Activated CD8-positive, alpha-beta T cell treated with anti-CD3 and anti-CD28 coated beads for 36 hours (primary cell): ENCODE results near the gene PTPRN2. TPM values are rescaled to one million over a fixed set of nuclear protein-coding genes. Genes with fewer than 3 reads are reported as not detected.

Experiments used
- ATAC-seq: fragments of 200-7000 bp; cut with Tn5 transposase; one replicate; pipeline ENCODE4 v1.10.0; 2021; ENCODE audit warnings: mild to moderate bottlenecking, moderate library complexity
- CTCF ChIA-PET: fragments of 350-600 bp; sonication (Branson Sonifier 250); formaldehyde crosslinking; loops from one replicate; lab custom pipeline; 2021; ENCODE audit warnings: antibody characterized with exemption; lab: Charles Lee
- POLR2A ChIA-PET: fragments of 350-600 bp; sonication (Branson Sonifier 250); formaldehyde crosslinking; loops from one replicate; lab custom pipeline; 2021; ENCODE audit warnings: antibody characterized with exemption; lab: Charles Lee
- DNase-seq: peaks from one replicate; pipeline ENCODE4 v3.0.0-alpha.2; 2020
- H3K27ac Mint-ChIP-seq: one replicate; pipeline ENCODE4 v1.8.0; 2021; ENCODE audit warnings: mild to moderate bottlenecking, mixed read lengths
- H3K27me3 Mint-ChIP-seq: one replicate; pipeline ENCODE4 v1.8.0; 2021; ENCODE audit warnings: mixed read lengths
- H3K36me3 Mint-ChIP-seq: one replicate; pipeline ENCODE4 v1.8.0; 2021; ENCODE audit warnings: low read depth, mixed read lengths
- H3K4me1 Mint-ChIP-seq: one replicate; pipeline ENCODE4 v1.8.0; 2021; ENCODE audit warnings: low read depth, mixed read lengths
- H3K4me3 Mint-ChIP-seq: one replicate; pipeline ENCODE4 v1.8.0; 2021; ENCODE audit warnings: mild to moderate bottlenecking, moderate library complexity, mixed read lengths
- H3K9me3 Mint-ChIP-seq: one replicate; pipeline ENCODE4 v1.8.0; 2021; ENCODE audit warnings: mixed read lengths
- intact Hi-C: fragments of 100-400 bp; cut with micrococcal nuclease; formaldehyde crosslinking; loops from one replicate; pipeline ENCODE4 v1.10.0; 2022
- total RNA-seq, 2 experiments: library from RNA; stranded (reverse); gene quantifications; one replicate each; pipeline ENCODE4 v1.2.3, GENCODE V29; 2021
- TF ChIP-seq, protein P1 (sequence below): fragments of 200-600 bp; IDR thresholded peaks from one replicate; pipeline ENCODE4 v1.8.0; 2022; ENCODE audit warnings: antibody characterized with exemption, mild to moderate bottlenecking

PTPRN2 gene
- total RNA-seq, 2 experiments from 2014 or later = 0.49 to 0.65 TPM

DNA sequence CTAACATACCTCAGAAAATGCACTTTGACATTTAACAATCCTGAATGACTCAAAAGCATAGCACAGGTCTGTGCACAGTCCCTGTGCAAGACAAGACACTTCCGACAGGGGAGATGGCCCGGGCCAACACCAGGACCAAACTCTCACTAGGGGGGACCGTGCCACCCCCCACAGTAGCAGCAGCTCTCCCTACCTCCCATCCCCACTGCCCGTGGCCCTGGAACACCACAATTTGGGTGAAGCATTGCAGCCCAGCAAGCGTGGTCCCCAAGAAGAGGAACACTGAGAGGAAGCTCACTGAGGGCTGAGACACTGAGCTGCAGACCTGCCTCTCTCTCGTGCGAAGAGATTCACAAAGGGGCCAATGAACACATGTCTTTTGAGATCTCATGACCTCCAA lies 26.0 kb downstream of the PTPRN2 start:
- Mint-ChIP-seq H3K36me3 (no peaks in the 10 kb centered on the region), H3K27me3 (peaks cover 11% of the 10 kb centered on the region), H3K4me3 (no peak overlapping the region), H3K27ac (no peak overlapping the region), H3K4me1 (peaks cover 2% of the 10 kb centered on the region), H3K9me3 (no peaks in the 10 kb centered on the region)
- ChIA-PET CTCF (no interaction called here), POLR2A (no interaction called here)
- DNase-seq (no peak), ATAC-seq (no peak)
- intact Hi-C loops = no loop called here
- TF ChIP-seq, protein P1, sequence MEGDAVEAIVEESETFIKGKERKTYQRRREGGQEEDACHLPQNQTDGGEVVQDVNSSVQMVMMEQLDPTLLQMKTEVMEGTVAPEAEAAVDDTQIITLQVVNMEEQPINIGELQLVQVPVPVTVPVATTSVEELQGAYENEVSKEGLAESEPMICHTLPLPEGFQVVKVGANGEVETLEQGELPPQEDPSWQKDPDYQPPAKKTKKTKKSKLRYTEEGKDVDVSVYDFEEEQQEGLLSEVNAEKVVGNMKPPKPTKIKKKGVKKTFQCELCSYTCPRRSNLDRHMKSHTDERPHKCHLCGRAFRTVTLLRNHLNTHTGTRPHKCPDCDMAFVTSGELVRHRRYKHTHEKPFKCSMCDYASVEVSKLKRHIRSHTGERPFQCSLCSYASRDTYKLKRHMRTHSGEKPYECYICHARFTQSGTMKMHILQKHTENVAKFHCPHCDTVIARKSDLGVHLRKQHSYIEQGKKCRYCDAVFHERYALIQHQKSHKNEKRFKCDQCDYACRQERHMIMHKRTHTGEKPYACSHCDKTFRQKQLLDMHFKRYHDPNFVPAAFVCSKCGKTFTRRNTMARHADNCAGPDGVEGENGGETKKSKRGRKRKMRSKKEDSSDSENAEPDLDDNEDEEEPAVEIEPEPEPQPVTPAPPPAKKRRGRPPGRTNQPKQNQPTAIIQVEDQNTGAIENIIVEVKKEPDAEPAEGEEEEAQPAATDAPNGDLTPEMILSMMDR = no peak

DNA sequence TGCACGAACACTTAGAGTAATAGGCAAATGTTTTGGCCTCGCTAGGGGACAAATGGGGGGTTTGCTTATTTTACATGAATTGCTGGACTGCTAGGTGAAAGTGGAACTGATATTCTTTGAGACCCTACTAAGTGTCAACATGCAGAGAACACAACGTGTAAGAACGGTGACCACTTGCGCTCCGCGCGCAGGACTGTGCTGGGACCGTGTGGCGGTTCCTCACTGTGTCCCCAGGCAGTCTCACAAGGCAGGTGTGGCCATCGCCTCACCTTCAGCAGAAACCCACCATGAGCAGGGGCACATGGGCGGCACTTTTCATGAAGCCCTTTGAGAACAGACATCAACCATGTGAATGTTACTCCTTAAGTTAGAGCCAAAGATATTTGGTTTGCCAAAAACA lies 27.2 kb downstream of the PTPRN2 start:
- no peak overlapping the region for H3K4me3 Mint-ChIP-seq
- CTCF ChIA-PET = no interaction called here

DNA sequence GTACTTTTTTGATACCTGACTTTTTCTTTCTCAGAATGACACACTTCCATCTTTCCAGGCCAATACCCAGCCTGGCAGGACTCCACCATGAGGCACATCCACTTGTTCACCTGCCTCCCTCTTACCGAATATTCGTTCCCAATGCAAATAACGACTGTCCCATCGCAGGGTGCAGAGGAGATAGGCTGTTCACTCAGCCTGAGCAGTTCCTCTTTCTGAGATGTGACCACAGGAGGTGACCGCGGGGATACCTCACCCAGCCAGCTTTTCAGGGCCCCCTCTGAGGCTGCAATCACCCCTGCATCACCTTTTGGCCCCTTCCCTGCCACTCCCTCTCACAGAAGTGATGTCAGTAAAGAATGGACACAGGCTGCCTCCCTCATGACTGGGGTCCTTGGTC lies 28.3 kb downstream of the PTPRN2 start:
- Mint-ChIP-seq H3K4me1 (peaks cover 2% of the 10 kb centered on the region), H3K4me3 (no peak overlapping the region), H3K36me3 (no peaks in the 10 kb centered on the region), H3K9me3 (no peaks in the 10 kb centered on the region), H3K27ac (no peak overlapping the region), H3K27me3 (peaks cover 6% of the 10 kb centered on the region)
- ATAC-seq (no peak), DNase-seq (no peak)
- POLR2A ChIA-PET = no interaction called here
- intact Hi-C loops = no loop called here
- CTCF ChIA-PET = no interaction called here
- TF ChIP-seq, protein P1 = no peak

More for the DNA sequence above, 27.2 kb downstream of the PTPRN2 start:
- POLR2A ChIA-PET = no interaction called here
- Mint-ChIP-seq H3K36me3 (no peaks in the 10 kb centered on the region), H3K27me3 (peaks cover 11% of the 10 kb centered on the region), H3K27ac (no peak overlapping the region), H3K9me3 (no peaks in the 10 kb centered on the region), H3K4me1 (peaks cover 2% of the 10 kb centered on the region)
- intact Hi-C loops = no loop called here
- DNase-seq (no peak), ATAC-seq (no peak)
- TF ChIP-seq, protein P1 = no peak

DNA sequence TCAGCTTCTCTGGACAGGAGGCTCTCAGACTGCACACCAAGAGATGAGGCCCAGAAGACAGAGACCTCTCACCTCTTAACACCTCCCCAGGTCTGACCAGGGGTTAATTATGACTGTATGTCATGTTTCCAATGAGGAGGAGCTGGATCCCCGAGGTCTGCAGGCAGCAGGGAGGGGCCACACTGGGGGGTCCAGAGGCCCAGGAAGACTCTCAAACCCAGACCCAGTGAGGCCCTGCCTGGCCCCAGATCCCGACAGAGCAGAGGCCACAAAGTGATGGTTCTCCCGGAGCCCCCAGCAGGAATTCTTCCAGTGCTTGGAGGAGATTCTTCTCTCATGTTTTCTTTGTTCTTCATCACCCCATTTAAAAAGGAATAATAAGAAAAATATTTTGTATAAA lies 28.8 kb downstream of the PTPRN2 start:
- ATAC-seq = no peak
- H3K36me3 Mint-ChIP-seq = no peaks in the 10 kb centered on the region
- no peaks in the 10 kb centered on the region for H3K4me1 Mint-ChIP-seq
- no peak for DNase-seq
- H3K9me3 Mint-ChIP-seq = no peaks in the 10 kb centered on the region
- intact Hi-C loops = no loop called here
- H3K27me3 Mint-ChIP-seq = peaks cover 6% of the 10 kb centered on the region
- POLR2A ChIA-PET = no interaction called here
- TF ChIP-seq, protein P1 = no peak
- CTCF ChIA-PET = no interaction called here
- no peak overlapping the region for H3K27ac Mint-ChIP-seq
- no peak overlapping the region for H3K4me3 Mint-ChIP-seq

DNA sequence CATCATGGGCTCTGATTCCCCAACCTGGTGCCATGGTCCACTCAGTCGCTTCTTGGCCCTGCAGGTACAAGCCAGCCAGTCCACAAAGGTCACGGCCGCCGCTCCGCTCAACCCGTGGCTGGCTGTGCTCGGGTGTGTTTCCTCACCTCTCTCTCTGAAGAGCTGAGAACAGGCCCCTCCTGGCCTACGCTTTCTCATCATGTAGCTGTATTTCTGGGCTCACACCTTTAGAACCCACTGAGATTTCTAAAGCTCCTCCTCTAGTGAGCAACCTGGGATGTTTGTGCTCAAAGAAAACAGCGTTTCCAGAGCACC lies 30.2 kb downstream of the PTPRN2 start:
- Mint-ChIP-seq H3K27ac (no peak overlapping the region), H3K36me3 (no peaks in the 10 kb centered on the region), H3K4me1 (no peaks in the 10 kb centered on the region), H3K4me3 (no peak overlapping the region), H3K27me3 (peaks cover 4% of the 10 kb centered on the region), H3K9me3 (no peaks in the 10 kb centered on the region)
- intact Hi-C loops = no loop called here
- DNase-seq = no peak
- TF ChIP-seq, protein P1 = no peak
- POLR2A ChIA-PET = no interaction called here
- CTCF ChIA-PET = no interaction called here
- ATAC-seq = no peak
